IMR-90 (cell line): ENCODE results near the gene TMEM63C. TPM values are rescaled to one million over a fixed set of nuclear protein-coding genes. Genes with fewer than 3 reads are reported as not detected.

Experiments
- ATAC-seq: fragments of 200-7000 bp; cut with Tn5 transposase; 2 replicates; pipeline ENCODE4 v1.9.1; 2020; ENCODE audit warnings: low read depth, mild to moderate bottlenecking, moderate library complexity
- BruUV-seq: library from RNA; stranded (reverse); fragments of 400-500 nt; replicated peaks from 2 replicates; lab custom pipeline; 2021; lab: Mats Ljungman, UMichigan
- CTCF ChIA-PET: fragments of 300-600 bp; formaldehyde crosslinking; extraction: SDS; loops from one replicate; lab custom pipeline; 2021; ENCODE audit warnings: antibody characterized with exemption; lab: Yijun Ruan, JAX
- POLR2A ChIA-PET: fragments of 300-600 bp; sonication (Branson Sonifier 250); formaldehyde crosslinking; loops from one replicate; lab custom pipeline; 2022; ENCODE audit warnings: antibody characterized with exemption; ENCODE audit not compliant: unreplicated experiment; lab: Charles Lee
- DNase-seq: peaks from one replicate; pipeline ENCODE4 v3.0.0; 2013
- H2AFZ ChIP-seq: replicated peaks from 2 replicates; pipeline ENCODE3; 2013; ENCODE audit warnings: low read length, mild to moderate bottlenecking; ENCODE audit not compliant: poor library complexity
- H2AK5ac ChIP-seq: 2 replicates; pipeline ENCODE4 v1.6.1; 2013; ENCODE audit warnings: low read depth, low read length, inconsistent platforms
- H2AK9ac ChIP-seq: replicated peaks from 2 replicates; pipeline ENCODE3; 2013; ENCODE audit warnings: mild to moderate bottlenecking, low read depth, low read length, moderate library complexity; ENCODE audit not compliant: poor library complexity
- H2BK120ac ChIP-seq: 2 replicates; pipeline ENCODE4 v1.6.1; 2013; ENCODE audit warnings: low read depth, low read length, inconsistent platforms
- H2BK15ac ChIP-seq: 3 replicates; pipeline ENCODE4 v1.6.1; 2013; ENCODE audit warnings: low read depth, low read length, inconsistent platforms
- H2BK20ac ChIP-seq: 2 replicates; pipeline ENCODE4 v1.6.1; 2013; ENCODE audit warnings: low read depth, mild to moderate bottlenecking, inconsistent platforms, low read length, moderate library complexity
- H2BK5ac ChIP-seq: 2 replicates; pipeline ENCODE4 v1.6.1; 2013; ENCODE audit warnings: mild to moderate bottlenecking, low read depth, low read length, inconsistent platforms; ENCODE audit not compliant: poor library complexity, severe bottlenecking
- H3K14ac ChIP-seq: replicated peaks from 2 replicates; pipeline ENCODE4 v1.6.1; 2013; ENCODE audit warnings: low read depth, low read length, inconsistent platforms
- H3K18ac ChIP-seq: 2 replicates; pipeline ENCODE4 v1.6.1; 2013; ENCODE audit warnings: low read depth, low read length, control low read depth
- H3K23ac ChIP-seq: 2 replicates; pipeline ENCODE4 v1.6.1; 2013; ENCODE audit warnings: low read depth, low read length, inconsistent platforms
- H3K27ac ChIP-seq: 2 replicates; pipeline ENCODE4 v1.5.1; 2013; ENCODE audit warnings: mild to moderate bottlenecking, control low read depth, low read length; ENCODE audit not compliant: insufficient read depth
- H3K27me3 ChIP-seq: 2 replicates; pipeline ENCODE4 v1.6.1; 2013; ENCODE audit warnings: low read length; ENCODE audit not compliant: control insufficient read depth, insufficient read depth
- H3K36me3 ChIP-seq: 2 replicates; pipeline ENCODE4 v1.6.1; 2013; ENCODE audit warnings: low read length, mixed read lengths; ENCODE audit not compliant: control insufficient read depth, insufficient read depth
- H3K4ac ChIP-seq: 2 replicates; pipeline ENCODE4 v1.6.1; 2013; ENCODE audit warnings: low read depth, low read length, inconsistent platforms
- H3K4me1 ChIP-seq: 2 replicates; pipeline ENCODE4 v1.6.1; 2013; ENCODE audit warnings: low read length, mixed read lengths; ENCODE audit not compliant: control insufficient read depth, insufficient read depth
- H3K4me2 ChIP-seq: 2 replicates; pipeline ENCODE4 v1.6.1; 2013; ENCODE audit warnings: low read depth, mild to moderate bottlenecking, control low read depth, low read length, moderate library complexity
- H3K4me3 ChIP-seq: 2 replicates; pipeline ENCODE4 v1.5.1; 2013; ENCODE audit warnings: low read depth, mild to moderate bottlenecking, control low read depth, low read length, moderate library complexity; ENCODE audit not compliant: insufficient read depth
- H3K56ac ChIP-seq: 2 replicates; pipeline ENCODE4 v1.6.1; 2013; ENCODE audit warnings: low read length, inconsistent platforms; ENCODE audit not compliant: insufficient read depth; ENCODE audit errors: extremely low read depth
- H3K79me1 ChIP-seq, 2 experiments: 2 replicates each; pipeline ENCODE4 v1.6.1; 2013; ENCODE audit warnings: low read length in 2 of 2, inconsistent platforms in 1 of 2, low read depth in 1 of 2
- H3K9ac ChIP-seq: 2 replicates; pipeline ENCODE4 v1.6.1; 2013; ENCODE audit warnings: low read depth, low read length, control low read depth
- H3K9me1 ChIP-seq: 2 replicates; pipeline ENCODE4 v1.6.1; 2013; ENCODE audit warnings: low read length, inconsistent platforms; ENCODE audit not compliant: insufficient read depth
- H3K9me3 ChIP-seq: 2 replicates; pipeline ENCODE4 v1.6.1; 2013; ENCODE audit warnings: low read length; ENCODE audit not compliant: control insufficient read depth, insufficient read depth
- H4K20me1 ChIP-seq: 2 replicates; pipeline ENCODE4 v1.6.1; 2013; ENCODE audit warnings: low read length, inconsistent platforms; ENCODE audit not compliant: insufficient read depth
- H4K5ac ChIP-seq: 2 replicates; pipeline ENCODE4 v1.6.1; 2013; ENCODE audit warnings: mild to moderate bottlenecking, low read depth, low read length, control low read depth
- H4K8ac ChIP-seq, 2 experiments: 2 replicates each; pipeline ENCODE4 v1.6.1; 2013; ENCODE audit warnings: low read depth in 2 of 2, low read length in 2 of 2, control low read depth in 1 of 2, inconsistent platforms in 1 of 2
- H4K91ac ChIP-seq: 2 replicates; pipeline ENCODE4 v1.6.1; 2013; ENCODE audit warnings: low read depth, low read length, inconsistent platforms; ENCODE audit not compliant: insufficient read depth
- BHLHE40 ChIP-seq: fragments of 150-350 bp; IDR thresholded peaks from 2 replicates; pipeline ENCODE4 v1.6.1; 2016; ENCODE audit warnings: mild to moderate bottlenecking, low read depth, low read length
- CEBPB ChIP-seq: IDR thresholded peaks from 2 replicates; pipeline ENCODE4 v1.6.1; 2012; ENCODE audit warnings: low read depth, low read length, improper control_type of control experiment
- CHD1 ChIP-seq: IDR thresholded peaks from 2 replicates; pipeline ENCODE4 v1.6.1; 2012; ENCODE audit warnings: low read depth, low read length, improper control_type of control experiment
- CTCF ChIP-seq: conservative IDR thresholded peaks from 2 replicates; pipeline ENCODE4 v1.5.1; 2012; ENCODE audit warnings: mild to moderate bottlenecking, low read depth, low read length, improper control_type of control experiment
- ELK1 ChIP-seq: fragments of 150-350 bp; IDR thresholded peaks from 2 replicates; pipeline ENCODE4 v1.6.1; 2016; ENCODE audit warnings: low read depth, mild to moderate bottlenecking, low read length, moderate library complexity, borderline replicate concordance
- FOS ChIP-seq: fragments of 150-350 bp; IDR thresholded peaks from 2 replicates; pipeline ENCODE4 v1.6.1; 2016; ENCODE audit warnings: low read depth, low read length
- MAFK ChIP-seq: IDR thresholded peaks from 2 replicates; pipeline ENCODE4 v1.6.1; 2012; ENCODE audit warnings: low read depth, low read length, improper control_type of control experiment
- MAZ ChIP-seq: IDR thresholded peaks from 2 replicates; pipeline ENCODE4 v1.6.1; 2012; ENCODE audit warnings: low read depth, mild to moderate bottlenecking, low read length, improper control_type of control experiment, moderate library complexity, borderline replicate concordance
- MXI1 ChIP-seq: IDR thresholded peaks from 2 replicates; pipeline ENCODE4 v1.6.1; 2012; ENCODE audit warnings: low read depth, mild to moderate bottlenecking, low read length, moderate library complexity, borderline replicate concordance
- NFE2L2 ChIP-seq: fragments of 150-350 bp; IDR thresholded peaks from 2 replicates; pipeline ENCODE4 v1.6.1; 2016; ENCODE audit warnings: low read depth, mild to moderate bottlenecking, low read length
- POLR2A ChIP-seq: IDR thresholded peaks from 2 replicates; pipeline ENCODE4 v1.6.1; 2012; ENCODE audit warnings: mild to moderate bottlenecking, low read depth, low read length
- RAD21 ChIP-seq: IDR thresholded peaks from 2 replicates; pipeline ENCODE4 v1.6.1; 2012; ENCODE audit warnings: low read length, improper control_type of control experiment
- RCOR1 ChIP-seq: IDR thresholded peaks from 2 replicates; pipeline ENCODE4 v1.6.1; 2012; ENCODE audit warnings: mild to moderate bottlenecking, low read length, improper control_type of control experiment; ENCODE audit not compliant: insufficient replicate concordance
- RFX5 ChIP-seq: IDR thresholded peaks from 2 replicates; pipeline ENCODE4 v1.8.0; 2012; ENCODE audit warnings: low read depth, mild to moderate bottlenecking, low read length, moderate library complexity
- SMC3 ChIP-seq: fragments of 150-350 bp; IDR thresholded peaks from 2 replicates; pipeline ENCODE4 v1.6.1; 2016; ENCODE audit warnings: low read depth, mild to moderate bottlenecking, antibody characterized with exemption, low read length, moderate library complexity
- WGBS, 2 experiments: methylation state at CpG; one replicate each; pipeline versions ENCODE4 v1.1.5 to v1.1.7; 2013; ENCODE audit warnings: missing lambda C conversion rate in 2 of 2; ENCODE audit not compliant: insufficient read length in 1 of 2; ENCODE audit errors: extremely low coverage in 2 of 2; 5-methylcytosine and 5-hydroxymethylcytosine counted together
- dilution Hi-C: fragments of 300-500 bp; cut with HindIII; formaldehyde crosslinking; loops from one replicate; pipeline ENCODE4 v1.14.3; 2018; ENCODE audit warnings: low sequenced_read_pairs; ENCODE audit not compliant: unreplicated experiment
- in situ Hi-C: fragments of 300-500 bp; cut with MboI; formaldehyde crosslinking; loops from 3 replicates; pipeline ENCODE4 v1.14.3; 2019; ENCODE audit warnings: low sequenced_read_pairs, inconsistent platforms, mixed read lengths
- intact Hi-C: fragments of 100-400 bp; cut with micrococcal nuclease; formaldehyde crosslinking; loops from 2 replicates; pipeline ENCODE4 v1.10.0; 2022
- polyA plus RNA-seq, 3 experiments: library from polyadenylated mRNA; depleted of rRNA; stranded (reverse); fragments of >200 nt; gene quantifications; 2 replicates each; pipeline ENCODE4 v1.2.3, GENCODE V29; 2012; ENCODE audit warnings: low replicate concordance in 1 of 3
- total RNA-seq: library from RNA; depleted of rRNA; stranded (reverse); fragments of >200 nt; gene quantifications from 2 replicates; pipeline ENCODE4 v1.2.3, GENCODE V29; 2012
- TF ChIP-seq, protein P1 (sequence below): fragments of 150-350 bp; IDR thresholded peaks from 2 replicates; pipeline ENCODE4 v1.6.1; 2017; ENCODE audit warnings: mild to moderate bottlenecking, antibody characterized with exemption, low read length, low read depth

TMEM63C gene
- total and polyA plus RNA-seq, 2 of the 4 experiments (the other 2 are of a cell fraction) = under 0.01 TPM; not detected in 1

DNA sequence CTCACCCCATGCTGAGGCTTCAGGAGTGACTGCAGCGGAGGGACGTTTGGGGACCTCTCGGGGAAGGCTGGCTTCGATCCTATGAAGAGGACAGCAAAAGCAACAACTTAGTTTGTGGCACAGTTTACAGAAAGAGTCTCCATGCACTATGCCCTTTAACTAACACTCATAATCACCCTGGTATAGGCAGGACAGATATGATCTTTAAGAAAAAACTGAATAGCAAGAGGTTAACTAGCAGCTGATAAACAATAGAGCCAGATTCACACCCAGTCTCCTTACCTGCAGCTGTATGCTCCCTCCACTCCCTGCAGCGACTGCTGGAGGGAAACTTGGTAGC lies 27.4 kb downstream of the TMEM63C start:
- no peak for ATAC-seq
- CTCF ChIA-PET = no interaction called here
- Histone ChIP-seq H4K8ac (no peak overlapping the region), H3K36me3 (no peaks in the 10 kb centered on the region), H3K9me3 (no peaks in the 10 kb centered on the region), H2BK120ac (no peak overlapping the region), H2BK15ac (no peak overlapping the region), H2BK5ac (no peak overlapping the region), H3K4me1 (no peaks in the 10 kb centered on the region), H4K5ac (no peak overlapping the region), H2AK5ac (no peak overlapping the region), H2AK9ac (no peak overlapping the region), H3K14ac (no peak overlapping the region), H3K4ac (no peak overlapping the region), H3K18ac (no peak overlapping the region), H2BK20ac (no peak overlapping the region), H3K23ac (no peak overlapping the region), H4K20me1 (no peaks in the 10 kb centered on the region), H3K56ac (no peak overlapping the region), H3K27me3 (peaks cover 3% of the 10 kb centered on the region; the same call in 1 of the 2 replicates), H3K9me1 (no peaks in the 10 kb centered on the region), H2AFZ (no peak overlapping the region), H3K79me1 (no peaks in the 10 kb centered on the region), H4K91ac (no peak overlapping the region), H3K27ac (no peak overlapping the region), H3K9ac (no peak overlapping the region), H3K4me2 (no peak overlapping the region), H3K4me3 (no peak overlapping the region)
- no TSS peak for BruUV-seq
- TF ChIP-seq FOS = no peak
- TF ChIP-seq, protein P1, sequence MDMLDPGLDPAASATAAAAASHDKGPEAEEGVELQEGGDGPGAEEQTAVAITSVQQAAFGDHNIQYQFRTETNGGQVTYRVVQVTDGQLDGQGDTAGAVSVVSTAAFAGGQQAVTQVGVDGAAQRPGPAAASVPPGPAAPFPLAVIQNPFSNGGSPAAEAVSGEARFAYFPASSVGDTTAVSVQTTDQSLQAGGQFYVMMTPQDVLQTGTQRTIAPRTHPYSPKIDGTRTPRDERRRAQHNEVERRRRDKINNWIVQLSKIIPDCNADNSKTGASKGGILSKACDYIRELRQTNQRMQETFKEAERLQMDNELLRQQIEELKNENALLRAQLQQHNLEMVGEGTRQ = no peak
- TF ChIP-seq CTCF = no peak
- no peak for TF ChIP-seq RCOR1
- TF ChIP-seq NFE2L2 = no peak
- TF ChIP-seq CHD1 = no peak
- TF ChIP-seq SMC3 = no peak
- TF ChIP-seq POLR2A = no peak
- TF ChIP-seq ELK1 = no peak
- no peak for TF ChIP-seq MAFK
- no peak for TF ChIP-seq BHLHE40
- no peak for TF ChIP-seq CEBPB
- no peak for TF ChIP-seq MXI1
- TF ChIP-seq RAD21 = no peak
- no peak for TF ChIP-seq RFX5
- no peak for TF ChIP-seq MAZ
- in situ Hi-C loops = no loop called here
- intact Hi-C loops = no loop called here
- no CpG with 5 or more reads among the region's 5 CpGs for WGBS, 2 experiments
- DNase-seq = no peak
- POLR2A ChIA-PET = no interaction called here
- dilution Hi-C loops = no loop called here
